GM18520 (cell line): Measurements from ENCODE around the gene IL1RAPL2.

Experiments
- ATAC-seq: cut with Tn5 transposase; IDR thresholded peaks from one replicate; pipeline ENCODE4 v1.9.1; 2021; ENCODE audit not compliant: unreplicated experiment

Gene IL1RAPL2

DNA sequence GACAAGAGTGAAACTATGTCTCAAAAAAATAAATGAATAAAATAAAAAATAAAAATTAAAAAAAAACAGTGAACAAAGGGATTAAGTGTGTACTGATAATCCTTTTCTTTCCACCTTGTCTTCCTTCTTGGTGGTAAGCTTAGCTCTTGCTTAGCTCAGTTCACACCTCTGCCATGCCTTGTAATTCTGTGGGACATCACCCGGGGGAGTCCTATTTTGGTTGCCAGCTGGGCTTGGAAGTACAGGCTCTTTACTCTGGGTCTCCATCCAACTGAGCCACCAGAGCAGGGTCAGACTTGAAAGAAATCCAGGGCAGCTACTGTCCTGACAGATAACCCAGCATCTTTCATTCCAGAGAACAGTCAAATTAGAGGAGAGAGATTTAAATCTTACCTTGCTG is 858.7 kb downstream of the IL1RAPL2 start:
- ATAC-seq, result no peak

- ATAC-seq, result no peak
Observed at GRCh38 chrX:105451401-105451800, 885.4 kb downstream of the IL1RAPL2 start.

GRCh38 chrX:105458846-105459245 is 892.8 kb downstream of the IL1RAPL2 start:
- ATAC-seq, result no peak

- ATAC-seq, result no peak
Observed at GRCh38 chrX:105460376-105460775, 894.4 kb downstream of the IL1RAPL2 start.

GRCh38 chrX:105461016-105461415 is 895.0 kb downstream of the IL1RAPL2 start:
- ATAC-seq, result no peak

GRCh38 chrX:105462186-105462585 is 896.2 kb downstream of the IL1RAPL2 start:
- no peak for ATAC-seq

DNA sequence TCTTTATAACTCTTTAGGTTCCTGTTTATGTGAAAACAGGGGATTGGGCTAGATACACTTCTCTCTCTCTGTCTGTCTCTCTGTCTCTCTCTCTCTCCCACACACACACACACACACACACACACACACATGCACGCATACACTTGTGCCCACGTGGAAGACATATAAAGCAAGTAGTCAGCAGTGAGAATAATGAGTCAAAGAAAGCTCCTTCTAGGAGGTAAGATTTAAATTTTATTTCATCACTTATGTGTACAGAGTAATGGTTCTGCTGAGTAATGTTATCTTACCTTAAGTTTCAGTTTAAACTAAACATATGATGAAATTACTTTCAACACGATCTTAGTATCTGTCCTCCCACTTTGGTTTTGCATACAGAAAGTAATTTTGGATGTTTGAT is 897.5 kb downstream of the IL1RAPL2 start:
- ATAC-seq, result no peak

GRCh38 chrX:105464618-105465017 is 898.6 kb downstream of the IL1RAPL2 start:
- ATAC-seq, result no peak

GRCh38 chrX:105468741-105469140 is 902.7 kb downstream of the IL1RAPL2 start:
- no peak for ATAC-seq

- ATAC-seq, result no peak
Observed at GRCh38 chrX:105471597-105471996, 905.6 kb downstream of the IL1RAPL2 start.

DNA sequence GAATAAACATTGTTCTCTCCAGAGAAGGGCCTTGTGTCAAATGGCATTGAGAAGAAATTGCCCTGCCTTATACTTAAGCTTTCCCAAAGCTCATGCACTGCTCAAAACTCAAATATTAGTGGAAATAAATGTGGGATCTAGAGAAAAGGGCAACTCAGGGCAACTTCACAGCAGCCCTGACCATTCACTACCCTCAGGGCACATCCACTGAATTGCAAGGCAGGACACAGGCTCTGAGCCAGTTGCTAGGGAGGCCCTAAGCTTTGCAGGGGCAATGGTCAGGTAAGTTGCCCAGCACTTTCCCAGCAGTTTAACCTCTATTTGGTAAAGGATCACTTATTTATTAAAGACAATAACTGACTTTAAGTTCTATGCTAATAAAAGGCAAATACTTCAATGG is 909.8 kb downstream of the IL1RAPL2 start:
- no peak for ATAC-seq

DNA sequence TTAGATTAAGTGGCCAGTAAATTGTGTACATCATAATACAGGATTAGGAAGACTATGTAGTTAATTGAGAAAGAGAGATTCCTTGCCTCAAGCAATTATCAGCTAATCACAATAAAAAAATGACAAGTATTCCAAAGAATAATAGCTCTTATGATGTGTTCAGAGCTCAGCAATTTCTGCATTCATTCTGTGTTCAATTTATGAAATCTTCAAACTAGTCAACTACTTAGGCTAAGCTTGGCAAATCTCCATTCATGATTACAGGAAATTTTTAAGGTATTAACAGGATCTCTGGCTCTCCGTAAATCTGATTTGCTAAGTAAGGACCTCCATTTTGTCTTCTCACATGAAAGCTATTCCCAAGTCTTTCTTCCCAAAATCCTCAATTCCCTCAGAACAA is 911.4 kb downstream of the IL1RAPL2 start:
- no peak for ATAC-seq

- no peak for ATAC-seq
Observed at GRCh38 chrX:105480646-105481310, 914.8 kb downstream of the IL1RAPL2 start.

DNA sequence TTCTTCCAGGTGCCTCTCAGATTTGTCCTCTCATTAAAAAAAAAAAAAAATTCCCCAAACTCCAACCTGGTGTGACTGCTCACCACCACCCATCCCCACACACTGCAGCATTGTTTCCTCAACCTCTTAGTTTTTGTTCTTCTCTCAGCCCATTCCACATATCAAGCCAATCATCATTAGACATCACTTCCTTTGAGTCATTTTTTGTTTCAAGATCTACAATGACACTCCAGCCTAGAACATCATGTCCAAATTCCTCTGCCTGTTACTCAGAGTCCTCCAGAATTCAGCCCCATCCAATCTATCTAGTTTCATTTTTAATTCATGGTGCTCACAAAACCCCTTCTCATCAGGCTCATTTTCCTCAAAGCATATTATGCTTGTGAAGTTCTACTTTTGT is 917.0 kb downstream of the IL1RAPL2 start:
- ATAC-seq, result no peak

- no peak for ATAC-seq
Observed at GRCh38 chrX:105488716-105489115, 922.7 kb downstream of the IL1RAPL2 start.

- ATAC-seq, result no peak
Observed at GRCh38 chrX:105495376-105495775, 929.4 kb downstream of the IL1RAPL2 start.

DNA sequence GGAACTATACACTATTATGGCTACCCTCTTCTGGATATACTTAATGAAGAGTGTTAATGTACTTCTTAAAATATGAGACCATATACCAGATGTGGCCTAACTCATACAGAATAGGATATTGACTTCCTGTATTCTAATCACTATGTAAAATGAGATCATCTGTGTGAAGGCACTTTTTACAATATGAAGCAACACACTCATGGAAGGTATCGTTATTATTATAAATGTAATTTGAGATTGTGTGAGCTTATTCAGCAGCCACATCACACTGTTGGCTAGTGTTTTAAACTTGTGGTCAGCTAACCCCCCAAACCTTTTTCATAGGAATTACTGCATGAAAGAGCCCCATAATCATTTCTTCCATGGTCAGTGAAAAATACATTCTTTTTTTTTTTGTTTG is 936.3 kb downstream of the IL1RAPL2 start:
- no peak for ATAC-seq

- ATAC-seq, result no peak
Observed at GRCh38 chrX:105515561-105515960, 949.6 kb downstream of the IL1RAPL2 start.

- ATAC-seq, result no peak
Observed at GRCh38 chrX:105526431-105526830, 960.4 kb downstream of the IL1RAPL2 start.

DNA sequence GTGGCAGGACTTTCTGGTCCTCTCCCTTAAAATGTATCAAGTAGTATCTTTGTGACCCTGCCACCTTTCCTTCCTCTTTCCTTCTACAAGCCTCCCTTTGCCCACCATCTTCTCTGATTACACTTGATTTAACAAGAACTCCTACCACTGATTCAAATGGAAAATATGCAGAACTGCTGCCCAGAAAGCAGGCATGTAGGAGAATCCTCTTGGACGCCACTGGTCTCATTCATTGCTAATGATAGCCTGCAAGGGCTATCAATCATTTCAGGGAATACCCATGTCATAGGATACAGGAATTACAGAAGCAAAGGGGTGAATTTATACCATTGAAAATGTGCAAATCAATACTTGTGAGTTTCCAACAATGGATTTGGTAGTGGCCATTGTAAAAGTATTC is 961.8 kb downstream of the IL1RAPL2 start:
- no peak for ATAC-seq

- ATAC-seq, result no peak
Observed at GRCh38 chrX:105533951-105534350, 968.0 kb downstream of the IL1RAPL2 start.

GRCh38 chrX:105543283-105543682 is 977.3 kb downstream of the IL1RAPL2 start:
- no peak for ATAC-seq

GRCh38 chrX:105550043-105550663 is 984.2 kb downstream of the IL1RAPL2 start:
- ATAC-seq, result no peak
